OCI-LY3 (cell line): ENCODE measurements around the gene CCDC136.
A peak's percentile ranks its signal among the peaks of the same experiment; 100 is the strongest.

Experiments
- H2AFZ ChIP-seq: fragments of 200-600, 300-600 bp; shearing (Covaris generic); 2 replicates; pipeline ENCODE4 v1.6.0; 2014; ENCODE audit warnings: antibody characterized with exemption, low read depth, low read length
- H3K27ac ChIP-seq: fragments of 200-600, 300-600 bp; sonication (generic); 2 replicates; pipeline ENCODE4 v1.5.1; 2014; ENCODE audit warnings: mild to moderate bottlenecking, low read length, moderate library complexity, mixed read lengths
- H3K27me3 ChIP-seq: fragments of 200-600, 300-600 bp; sonication (generic); 2 replicates; pipeline ENCODE4 v1.6.1; 2014; ENCODE audit warnings: low read depth, low read length, mixed read lengths
- H3K36me3 ChIP-seq: fragments of 200-600, 300-600 bp; sonication (generic); replicated peaks from 2 replicates; pipeline ENCODE3; 2014; ENCODE audit warnings: low read depth, low read length, mixed read lengths
- H3K4me1 ChIP-seq: fragments of 300-600, 200-600 bp; sonication (generic); 2 replicates; pipeline ENCODE4 v1.6.1; 2014; ENCODE audit warnings: low read length, mixed read lengths
- H3K4me2 ChIP-seq: fragments of 200-600, 300-600 bp; sonication (generic); 2 replicates; pipeline ENCODE4 v1.6.1; 2014; ENCODE audit warnings: low read length, mixed read lengths
- H3K4me3 ChIP-seq: fragments of 300-600, 200-600 bp; sonication (generic); 2 replicates; pipeline ENCODE4 v1.5.1; 2014; ENCODE audit warnings: antibody characterized with exemption, mild to moderate bottlenecking, low read length, moderate library complexity
- H3K79me2 ChIP-seq: fragments of 300-600, 200-600 bp; shearing (Covaris generic); 2 replicates; pipeline ENCODE4 v1.6.1; 2014; ENCODE audit warnings: mild to moderate bottlenecking, low read length, mixed read lengths
- H3K9ac ChIP-seq: fragments of 300-600, 200-600 bp; shearing (Covaris generic); 2 replicates; pipeline ENCODE4 v1.6.0; 2014; ENCODE audit warnings: mild to moderate bottlenecking, low read length, moderate library complexity
- H3K9me3 ChIP-seq: fragments of 200-600, 300-600 bp; shearing (Covaris generic); 2 replicates; pipeline ENCODE4 v1.6.1; 2014; ENCODE audit warnings: low read length, mixed read lengths; ENCODE audit not compliant: insufficient read depth
- H4K20me1 ChIP-seq: fragments of 200-600, 300-600 bp; sonication (generic); 2 replicates; pipeline ENCODE4 v1.6.1; 2016; ENCODE audit warnings: low read length, mixed read lengths; ENCODE audit not compliant: insufficient read depth
- EZH2phosphoT487 ChIP-seq: fragments of 200-600 bp; shearing (Covaris generic); IDR thresholded peaks from 2 replicates; pipeline ENCODE4 v1.6.1; 2018; ENCODE audit warnings: antibody characterized with exemption, mixed run types, low read depth
- TF ChIP-seq, protein P1 (sequence below): fragments of 200-600, 300-600 bp; sonication (generic); IDR thresholded peaks from 2 replicates; pipeline ENCODE4 v1.5.1; 2014; ENCODE audit warnings: antibody characterized with exemption, low read length, low read depth

The CCDC136 gene

DNA sequence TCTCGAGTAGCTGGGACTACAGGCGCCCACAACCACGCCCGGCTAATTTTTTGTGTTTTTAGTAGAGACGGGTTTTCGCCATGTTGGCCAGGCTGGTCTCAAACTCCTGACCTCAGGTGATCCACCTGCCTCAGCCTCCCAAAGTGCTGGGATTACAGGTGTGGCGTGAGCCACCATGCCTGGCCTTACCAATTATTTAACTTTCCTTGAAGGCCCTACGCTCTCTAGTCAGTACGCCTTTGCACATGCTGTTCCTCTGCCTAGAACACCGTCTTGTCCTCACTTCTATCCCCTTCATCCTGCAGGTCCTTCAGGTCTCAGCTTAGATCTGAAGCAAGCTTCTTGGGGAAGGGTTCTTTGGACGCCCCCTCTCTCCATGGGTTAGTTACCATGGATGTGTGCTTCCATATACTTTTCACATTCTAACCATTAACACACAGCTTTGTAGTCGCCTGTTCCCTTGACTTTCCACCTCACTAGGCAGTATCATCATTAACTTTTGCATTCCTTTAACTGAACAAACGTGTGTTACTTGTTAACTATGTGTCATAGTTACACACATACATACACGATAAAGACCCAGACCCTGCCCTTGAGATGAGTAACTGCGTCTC lies 70.3 kb downstream of the CCDC136 start:
- peaks cover 29% of the 10 kb centered on the region for H3K4me1 ChIP-seq
- peak overlapping the region; percentile 99 for H3K4me2 ChIP-seq
- peaks cover 4% of the 10 kb centered on the region; the same call in 1 of the 2 replicates for H4K20me1 ChIP-seq
- peaks cover 30% of the 10 kb centered on the region for H3K79me2 ChIP-seq
- H2AFZ ChIP-seq = peak overlapping the region; percentile 100
- H3K4me3 ChIP-seq = peak overlapping the region; percentile 93
- H3K36me3 ChIP-seq = peaks cover 20% of the 10 kb centered on the region
- peak overlapping the region; percentile 84 for H3K9ac ChIP-seq
- no peaks in the 10 kb centered on the region for H3K27me3 ChIP-seq
- no peaks in the 10 kb centered on the region for H3K9me3 ChIP-seq
- no peak for TF ChIP-seq EZH2phosphoT487
- TF ChIP-seq, protein P1, sequence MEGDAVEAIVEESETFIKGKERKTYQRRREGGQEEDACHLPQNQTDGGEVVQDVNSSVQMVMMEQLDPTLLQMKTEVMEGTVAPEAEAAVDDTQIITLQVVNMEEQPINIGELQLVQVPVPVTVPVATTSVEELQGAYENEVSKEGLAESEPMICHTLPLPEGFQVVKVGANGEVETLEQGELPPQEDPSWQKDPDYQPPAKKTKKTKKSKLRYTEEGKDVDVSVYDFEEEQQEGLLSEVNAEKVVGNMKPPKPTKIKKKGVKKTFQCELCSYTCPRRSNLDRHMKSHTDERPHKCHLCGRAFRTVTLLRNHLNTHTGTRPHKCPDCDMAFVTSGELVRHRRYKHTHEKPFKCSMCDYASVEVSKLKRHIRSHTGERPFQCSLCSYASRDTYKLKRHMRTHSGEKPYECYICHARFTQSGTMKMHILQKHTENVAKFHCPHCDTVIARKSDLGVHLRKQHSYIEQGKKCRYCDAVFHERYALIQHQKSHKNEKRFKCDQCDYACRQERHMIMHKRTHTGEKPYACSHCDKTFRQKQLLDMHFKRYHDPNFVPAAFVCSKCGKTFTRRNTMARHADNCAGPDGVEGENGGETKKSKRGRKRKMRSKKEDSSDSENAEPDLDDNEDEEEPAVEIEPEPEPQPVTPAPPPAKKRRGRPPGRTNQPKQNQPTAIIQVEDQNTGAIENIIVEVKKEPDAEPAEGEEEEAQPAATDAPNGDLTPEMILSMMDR = no peak
- H3K27ac ChIP-seq = peak overlapping the region; percentile 19; the same call in 1 of the 2 replicates

DNA sequence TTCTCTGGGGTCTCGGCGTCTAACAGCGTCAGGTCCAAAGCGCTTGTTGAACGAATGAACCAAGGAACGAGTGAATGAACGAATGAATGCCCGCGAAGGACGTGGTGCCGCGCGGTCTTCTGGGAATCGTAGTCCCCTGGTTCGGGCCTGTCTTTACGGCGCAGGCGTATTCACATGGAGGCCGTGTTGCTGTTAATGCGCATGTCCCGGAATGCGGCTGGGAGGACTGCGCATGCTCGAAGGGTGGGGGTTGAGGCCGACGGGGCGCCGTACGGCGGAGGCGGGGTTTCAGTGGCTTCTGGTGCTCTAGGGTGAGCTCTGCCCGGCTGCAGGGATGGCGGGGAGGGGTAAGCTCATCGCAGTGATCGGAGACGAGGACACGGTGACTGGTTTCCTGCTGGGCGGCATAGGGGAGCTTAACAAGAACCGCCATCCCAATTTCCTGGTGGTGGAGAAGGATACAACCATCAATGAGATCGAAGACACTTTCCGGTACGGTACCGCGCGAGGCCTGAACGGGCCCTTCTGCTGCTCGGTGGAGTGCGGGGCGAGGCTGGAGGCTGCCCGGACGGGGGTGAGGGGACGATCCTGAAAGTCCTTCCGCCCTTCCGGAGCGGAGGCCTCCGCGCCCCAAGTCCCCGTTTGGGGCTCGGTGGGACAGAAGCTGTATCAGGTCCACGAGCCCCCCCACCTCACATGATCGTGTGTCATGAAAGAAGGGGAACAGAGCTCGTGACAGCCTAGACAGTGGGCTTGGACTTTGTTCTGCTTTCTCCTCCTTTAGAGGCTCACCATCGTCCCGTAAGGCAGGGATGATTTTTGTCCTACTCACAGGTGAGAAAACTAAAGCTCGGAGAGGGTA lies 71.0 kb downstream of the CCDC136 start, which contains the start of gene ATP6V1F:
TSS of gene ATP6V1F (plus strand) at position 286 of the 862 bp plus-strand sequence. CDS start at position 335, 49 bp downstream.
- H3K9ac ChIP-seq = peak within 1 kb of the TSS; percentile 89
- H3K36me3 ChIP-seq = peaks cover 22% of the 10 kb centered on the region
- H3K79me2 ChIP-seq = peaks cover 30% of the 10 kb centered on the region
- H3K9me3 ChIP-seq = no peaks in the 10 kb centered on the region
- peaks cover 6% of the 10 kb centered on the region; the same call in 1 of the 2 replicates for H4K20me1 ChIP-seq
- H2AFZ ChIP-seq = peak within 1 kb of the TSS; percentile 100
- H3K4me3 ChIP-seq = peak within 1 kb of the TSS; percentile 93
- no peak for TF ChIP-seq EZH2phosphoT487
- TF ChIP-seq, protein P1 = no peak
- no peaks in the 10 kb centered on the region for H3K27me3 ChIP-seq
- H3K27ac ChIP-seq = peak within 1 kb of the TSS; percentile 54
- H3K4me2 ChIP-seq = peak within 1 kb of the TSS; percentile 99
- H3K4me1 ChIP-seq = peaks cover 29% of the 10 kb centered on the region

DNA sequence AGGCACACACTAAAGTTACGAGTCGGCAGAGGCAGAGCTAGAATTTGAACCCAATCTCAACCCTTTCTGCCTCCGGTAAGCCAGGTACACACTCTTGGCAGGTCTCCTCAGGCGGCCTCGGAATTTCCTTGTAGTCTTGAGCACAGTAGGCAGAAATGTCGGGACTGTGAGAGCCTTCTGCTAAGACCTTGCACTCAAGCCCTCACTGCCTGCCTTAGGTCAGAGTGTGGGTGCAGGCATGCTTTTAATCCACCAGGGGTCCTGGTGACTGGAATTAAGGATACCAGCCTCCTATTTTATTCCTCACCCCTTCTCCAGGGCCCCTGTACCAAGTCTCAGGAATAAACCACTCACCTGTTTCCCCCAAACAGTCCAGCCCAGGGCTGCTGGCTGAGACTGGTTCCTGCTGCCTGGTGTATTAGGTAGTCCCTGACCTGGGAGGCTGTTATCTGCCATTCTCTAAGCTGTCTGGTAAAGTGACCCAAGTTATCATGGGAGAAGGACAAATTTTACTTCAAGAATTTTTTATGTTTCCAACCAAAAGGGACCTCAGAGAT lies 71.7 kb downstream of the CCDC136 start:
- Histone ChIP-seq H3K36me3 (peaks cover 22% of the 10 kb centered on the region), H3K4me3 (peak overlapping the region; percentile 93), H3K79me2 (peaks cover 30% of the 10 kb centered on the region), H3K9me3 (no peaks in the 10 kb centered on the region), H3K27ac (peak overlapping the region; percentile 54), H2AFZ (no peak overlapping the region), H3K4me1 (peaks cover 29% of the 10 kb centered on the region), H3K4me2 (peak overlapping the region; percentile 88), H4K20me1 (peaks cover 6% of the 10 kb centered on the region; the same call in 1 of the 2 replicates), H3K9ac (peak overlapping the region; percentile 89), H3K27me3 (no peaks in the 10 kb centered on the region)
- TF ChIP-seq, protein P1 = peak; percentile 44
- no peak for TF ChIP-seq EZH2phosphoT487

DNA sequence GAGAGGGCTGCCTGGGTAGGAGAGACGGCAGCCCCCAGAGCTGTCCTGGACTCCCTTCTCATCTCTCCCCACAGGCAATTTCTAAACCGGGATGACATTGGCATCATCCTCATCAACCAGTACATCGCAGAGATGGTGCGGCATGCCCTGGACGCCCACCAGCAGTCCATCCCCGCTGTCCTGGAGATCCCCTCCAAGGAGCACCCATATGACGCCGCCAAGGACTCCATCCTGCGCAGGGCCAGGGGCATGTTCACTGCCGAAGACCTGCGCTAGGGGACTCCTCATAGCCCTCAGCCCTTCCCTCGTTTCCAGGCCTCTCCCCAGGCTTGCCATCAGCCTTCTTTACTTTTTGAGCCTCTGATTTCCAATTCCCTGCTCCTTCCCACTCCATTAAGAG lies 73.5 kb downstream of the CCDC136 start:
- no peak overlapping the region for H3K27ac ChIP-seq
- no peak overlapping the region for H3K4me3 ChIP-seq
- no peak overlapping the region for H3K9ac ChIP-seq
- H3K4me2 ChIP-seq = no peak overlapping the region
- TF ChIP-seq EZH2phosphoT487 = no peak
- TF ChIP-seq, protein P1 = no peak
- peaks cover 22% of the 10 kb centered on the region for H3K36me3 ChIP-seq
- no peaks in the 10 kb centered on the region for H3K9me3 ChIP-seq
- H3K27me3 ChIP-seq = no peaks in the 10 kb centered on the region
- H3K4me1 ChIP-seq = peaks cover 15% of the 10 kb centered on the region
- peaks cover 30% of the 10 kb centered on the region for H3K79me2 ChIP-seq
- no peak overlapping the region for H2AFZ ChIP-seq
- peaks cover 6% of the 10 kb centered on the region; the same call in 1 of the 2 replicates for H4K20me1 ChIP-seq
